ENCODE measurements around the gene MAZ. TPM values are rescaled to one million over a fixed set of nuclear protein-coding genes. Genes with fewer than 3 reads are reported as not detected.

The MAZ gene
- total and polyA plus RNA-seq, 2 donors (not counting 3 experiments of a cell fraction or from before 2014, with no cell fraction given): 165 to 311 TPM

- dilution Hi-C loops (cut with MboI; ENCODE audit: extremely low pct_ligation_motif_present, low sequenced_read_pairs): no loop called here
- POLR2A ChIA-PET: interaction anchor here (0.6 to 0.7 kb wide), 4 partner anchors 8 to 1108 kb away, joined by 3 to 7 read pairs (median 5); partner anchors contain the start of genes FBXL19 and YPEL3
Observed at GRCh38 chr16:29815032-29815721, 8.8 kb downstream of the MAZ start.

GRCh38 chr16:29815793-29816693, 9.7 kb downstream of the MAZ start, which contains the start of gene PAGR1:
Gene PAGR1 (plus strand): TSS chr16:29816152. CDS start chr16:29816526, 374 bp downstream.
- TSS peak; percentile 16 for BruUV-seq (replicated peaks)
- ChIA-PET CTCF (interaction anchor here (0.7 to 8.2 kb wide), 21 partner anchors 8 to 216 kb away, joined by 3 to 140 read pairs (median 6); partner anchors contain the start of genes ASPHD1, KIF22 and SEZ6L2), POLR2A (interaction anchor here (0.6 to 0.7 kb wide), 4 partner anchors 9 to 1107 kb away, joined by 3 to 7 read pairs (median 5); partner anchors contain the start of genes FBXL19 and YPEL3)
- Histone ChIP-seq H3K79me2 (ENCODE audit: control insufficient read depth, insufficient read depth, low read length) (peaks cover 19% of the 10 kb centered on the region), H3K9me3 (replicated peaks; ENCODE audit: control insufficient read depth, insufficient read depth, low read length) (no peaks in the 10 kb centered on the region), H4K20me1 (replicated peaks; ENCODE audit: control insufficient read depth, extremely low read depth, insufficient read depth, low read length) (no peaks in the 10 kb centered on the region), H3K36me3 (ENCODE audit: control insufficient read depth in 2 of 2, extremely low read depth in 1 of 2, insufficient read depth in 2 of 2, low read length in 2 of 2) (peaks cover 0 to 5% of the 10 kb centered on the region in 2 experiments), H3K9ac (replicated peaks; ENCODE audit: extremely low read depth, insufficient read depth, low read length) (peak within 1 kb of the TSS; percentile 53), H3K4me3 (replicated peaks in 1 of 3; ENCODE audit: insufficient read depth in 1 of 3, low read depth in 1 of 3, low read length in 3 of 3) (peak within 1 kb of the TSS; percentile 65 to 85 (median 81)), H2AFZ (ENCODE audit: low read depth, low read length) (peak within 1 kb of the TSS; percentile 77), H3K4me2 (ENCODE audit: insufficient read depth, low read length) (peak within 1 kb of the TSS; percentile 49), H3K4me1 (ENCODE audit: control insufficient read depth, extremely low read depth, insufficient read depth, low read length) (peaks cover 35% of the 10 kb centered on the region), H3K9me1 (replicated peaks; ENCODE audit: control insufficient read depth, extremely low read depth, insufficient read depth, low read length) (no peaks in the 10 kb centered on the region), H3K27me3 (ENCODE audit: control insufficient read depth in 2 of 2, insufficient read depth in 2 of 2, low read length in 2 of 2) (no peaks in the 10 kb centered on the region), H3K27ac (ENCODE audit: insufficient read depth, low read depth, low read length) (peak within 1 kb of the TSS; percentile 47)
- DNase-seq (ENCODE audit: low read depth, low spot score) (peak; percentile 100), FAIRE-seq (peak; percentile 94)
- dilution Hi-C loops (cut with MboI; ENCODE audit: extremely low pct_ligation_motif_present, low sequenced_read_pairs): no loop called here
- intact Hi-C loops (cut with micrococcal nuclease): loop anchor here (1.0 kb wide), 3 partner anchors 8 to 87 kb away; partner anchors contain the start of gene KIF22
- TF ChIP-seq POLR2AphosphoS5 (IDR thresholded peaks at IDR 0.05; ENCODE audit: insufficient read depth, low read depth, low read length) (peak; percentile 65), GATA2 (IDR thresholded peaks at IDR 0.05; ENCODE audit: insufficient read depth, insufficient read length, low read depth, low read length) (no peak), MAX (IDR thresholded peaks at IDR 0.05; ENCODE audit: insufficient read depth, insufficient read length) (peak; percentile 59), JUN (IDR thresholded peaks at IDR 0.05; ENCODE audit: borderline replicate concordance, insufficient read depth, insufficient read length, low read depth) (no peak), POLR2A (IDR thresholded peaks at IDR 0.05; ENCODE audit: low read depth, low read length) (peak; percentile 80), FOS (IDR thresholded peaks at IDR 0.05; ENCODE audit: borderline replicate concordance, insufficient read depth, low read length) (no peak), CTCF (IDR thresholded peaks at IDR 0.05; ENCODE audit: extremely low read depth in 1 of 2, insufficient read depth in 1 of 2, low read depth in 1 of 2, low read length in 2 of 2) (peak; percentile 95 to 98), MYC (IDR thresholded peaks at IDR 0.05; ENCODE audit: low read depth, low read length) (peak; percentile 87)

More at GRCh38 chr16:29815032-29815721, 8.8 kb downstream of the MAZ start:
- CTCF ChIA-PET: interaction anchor here (0.7 to 8.2 kb wide), 18 partner anchors 7 to 217 kb away, joined by 3 to 140 read pairs (median 7); partner anchors contain the start of genes ASPHD1, KIF22 and SEZ6L2
- Histone ChIP-seq H2AFZ (ENCODE audit: low read depth, low read length) (peak overlapping the region; percentile 27), H3K36me3 (ENCODE audit: control insufficient read depth in 2 of 2, extremely low read depth in 1 of 2, insufficient read depth in 2 of 2, low read length in 2 of 2) (peaks cover 0 to 8% of the 10 kb centered on the region in 2 experiments), H3K79me2 (ENCODE audit: control insufficient read depth, insufficient read depth, low read length) (peaks cover 15% of the 10 kb centered on the region), H3K9ac (replicated peaks; ENCODE audit: extremely low read depth, insufficient read depth, low read length) (peak overlapping the region; percentile 1), H3K4me1 (ENCODE audit: control insufficient read depth, extremely low read depth, insufficient read depth, low read length) (peaks cover 38% of the 10 kb centered on the region), H3K4me3 (replicated peaks in 1 of 3; ENCODE audit: insufficient read depth in 1 of 3, low read depth in 1 of 3, low read length in 3 of 3) (peak overlapping the region in 2 of 3 experiments; percentile 2 to 81), H3K4me2 (ENCODE audit: insufficient read depth, low read length) (peak overlapping the region; percentile 49), H4K20me1 (replicated peaks; ENCODE audit: control insufficient read depth, extremely low read depth, insufficient read depth, low read length) (no peaks in the 10 kb centered on the region), H3K9me3 (replicated peaks; ENCODE audit: control insufficient read depth, insufficient read depth, low read length) (no peaks in the 10 kb centered on the region), H3K27ac (ENCODE audit: insufficient read depth, low read depth, low read length) (peak overlapping the region; percentile 1), H3K27me3 (ENCODE audit: control insufficient read depth in 2 of 2, insufficient read depth in 2 of 2, low read length in 2 of 2) (no peaks in the 10 kb centered on the region), H3K9me1 (replicated peaks; ENCODE audit: control insufficient read depth, extremely low read depth, insufficient read depth, low read length) (no peaks in the 10 kb centered on the region)
- TF ChIP-seq GATA2 (IDR thresholded peaks at IDR 0.05; ENCODE audit: insufficient read depth, insufficient read length, low read depth, low read length) (no peak), POLR2AphosphoS5 (IDR thresholded peaks at IDR 0.05; ENCODE audit: insufficient read depth, low read depth, low read length) (peak; percentile 23)
- no TSS peak for BruUV-seq (replicated peaks)
- FAIRE-seq (peak; percentile 72), DNase-seq (ENCODE audit: low read depth, low spot score) (no peak)
- intact Hi-C loops (cut with micrococcal nuclease): no loop called here

Data from endothelial cell of umbilical vein (primary cell).